Neuronal stem cell (in vitro differentiated cells): ENCODE results near the gene CEP70.

Experiments
- DNase-seq: peaks from one replicate; pipeline ENCODE4 v3.0.0-alpha.2; 2013; ENCODE audit warnings: low spot score
- H2AFZ ChIP-seq: one replicate; pipeline ENCODE4 v1.6.1; 2013; ENCODE audit warnings: mild to moderate bottlenecking, low read length, inconsistent platforms
- H2AK5ac ChIP-seq: 2 replicates; pipeline ENCODE4 v1.6.1; 2013; ENCODE audit warnings: low read depth, mild to moderate bottlenecking, inconsistent platforms, low read length, moderate library complexity, mixed read lengths
- H2BK120ac ChIP-seq: 2 replicates; pipeline ENCODE4 v1.6.1; 2013; ENCODE audit warnings: low read depth, mild to moderate bottlenecking, inconsistent platforms, low read length, moderate library complexity, mixed read lengths
- H2BK12ac ChIP-seq: one replicate; pipeline ENCODE4 v1.6.1; 2013; ENCODE audit warnings: low read length, inconsistent platforms
- H2BK15ac ChIP-seq: 2 replicates; pipeline ENCODE4 v1.6.1; 2013; ENCODE audit warnings: mild to moderate bottlenecking, low read length, inconsistent platforms, mixed read lengths
- H2BK5ac ChIP-seq: one replicate; pipeline ENCODE4 v1.6.1; 2013; ENCODE audit warnings: inconsistent platforms, mild to moderate bottlenecking, low read length, moderate library complexity
- H3K14ac ChIP-seq: one replicate; pipeline ENCODE4 v1.6.1; 2013; ENCODE audit warnings: low read length, inconsistent platforms
- H3K18ac ChIP-seq: 2 replicates; pipeline ENCODE4 v1.6.1; 2013; ENCODE audit warnings: low read length, inconsistent platforms
- H3K23ac ChIP-seq: 2 replicates; pipeline ENCODE4 v1.6.1; 2013; ENCODE audit warnings: low read depth, mild to moderate bottlenecking, mixed read lengths, low read length, inconsistent platforms; ENCODE audit not compliant: poor library complexity
- H3K27ac ChIP-seq: replicated peaks from 3 replicates; pipeline ENCODE4 v1.5.1; 2013; ENCODE audit warnings: low read length, inconsistent platforms
- H3K27me3 ChIP-seq, 3 experiments: 2 replicates each; pipeline ENCODE4 v1.6.1; 2013; ENCODE audit warnings: low read length in 3 of 3, mild to moderate bottlenecking in 2 of 3, inconsistent platforms in 1 of 3, low read depth in 1 of 3, mixed read lengths in 1 of 3, moderate library complexity in 1 of 3; ENCODE audit not compliant: control insufficient read depth in 3 of 3, insufficient read depth in 3 of 3
- H3K36me3 ChIP-seq, 2 donors: replicated peaks in 1 of 2; 2 replicates each; pipeline ENCODE4 v1.6.1; 2013; ENCODE audit warnings: low read length in 2 of 2; ENCODE audit not compliant: control insufficient read depth in 2 of 2, insufficient read depth in 2 of 2
- H3K4ac ChIP-seq: 2 replicates; pipeline ENCODE4 v1.6.1; 2013; ENCODE audit warnings: inconsistent platforms, mild to moderate bottlenecking, low read length, moderate library complexity
- H3K4me1 ChIP-seq, 2 donors: 1 replicate in 1 of 2; 2 replicates in 1 of 2; pipeline ENCODE4 v1.6.1; 2013; ENCODE audit warnings: low read length in 2 of 2, low read depth in 1 of 2; ENCODE audit not compliant: control insufficient read depth in 2 of 2, insufficient read depth in 1 of 2
- H3K4me2 ChIP-seq: one replicate; pipeline ENCODE4 v1.6.1; 2013; ENCODE audit warnings: mild to moderate bottlenecking, low read length, inconsistent platforms; ENCODE audit not compliant: insufficient read depth, poor library complexity, severe bottlenecking
- H3K4me3 ChIP-seq, 2 donors: 2 replicates each; pipeline ENCODE4 v1.5.1; 2013; ENCODE audit warnings: low read length in 2 of 2, mild to moderate bottlenecking in 2 of 2, inconsistent platforms in 1 of 2, moderate library complexity in 1 of 2
- H3K79me1 ChIP-seq: one replicate; pipeline ENCODE4 v1.6.1; 2013; ENCODE audit warnings: low read depth, mild to moderate bottlenecking, inconsistent platforms, low read length, moderate library complexity
- H3K9ac ChIP-seq: one replicate; pipeline ENCODE4 v1.6.1; 2013; ENCODE audit warnings: mild to moderate bottlenecking, low read depth, low read length, inconsistent platforms; ENCODE audit not compliant: poor library complexity
- H3K9me3 ChIP-seq, 2 donors: replicated peaks in 1 of 2; 2 replicates each; pipeline versions ENCODE3 to v1.6.1; 2013; ENCODE audit warnings: low read length in 2 of 2, mild to moderate bottlenecking in 2 of 2, inconsistent platforms in 1 of 2, low read depth in 1 of 2, mixed read lengths in 1 of 2, moderate library complexity in 1 of 2; ENCODE audit not compliant: control insufficient read depth in 2 of 2, insufficient read depth in 1 of 2
- H4K8ac ChIP-seq: one replicate; pipeline ENCODE4 v1.6.1; 2013; ENCODE audit warnings: low read depth, mild to moderate bottlenecking, inconsistent platforms, low read length, moderate library complexity
- H4K91ac ChIP-seq: one replicate; pipeline ENCODE4 v1.6.1; 2013; ENCODE audit warnings: low read length, low read depth, mild to moderate bottlenecking, inconsistent platforms; ENCODE audit not compliant: poor library complexity
- WGBS, 2 donors: extraction: QIAGEN DNeasy Blood & Tissue Kit; methylation state at CpG; one replicate each; pipeline ENCODE4 v1.1.7; 2013; ENCODE audit warnings: missing lambda C conversion rate in 2 of 2, mixed read lengths in 1 of 2; ENCODE audit not compliant: insufficient read length in 2 of 2, insufficient replicate concordance in 1 of 2; ENCODE audit errors: extremely low coverage in 2 of 2; 5-methylcytosine and 5-hydroxymethylcytosine counted together

The CEP70 gene

GRCh38 chr3:138470687-138471086 lies 123.4 kb downstream of the CEP70 start:
- H2BK120ac ChIP-seq, result no peak overlapping the region
- no peak overlapping the region for H3K4me3 ChIP-seq
- no peaks in the 10 kb centered on the region for H3K36me3 ChIP-seq
- no CpG with 5 or more reads among the region's 3 CpGs for WGBS, 2 donors
- H3K23ac ChIP-seq, result no peak overlapping the region
- no peak for DNase-seq
- no peaks in the 10 kb centered on the region for H3K79me1 ChIP-seq
- no peak overlapping the region for H2AK5ac ChIP-seq
- no peak overlapping the region for H2BK5ac ChIP-seq
- no peak overlapping the region for H2BK12ac ChIP-seq
- no peaks in the 10 kb centered on the region for H3K4me1 ChIP-seq
- no peak overlapping the region for H3K14ac ChIP-seq
- peaks cover 0 to 14% (median 0%) of the 10 kb centered on the region in 3 experiments for H3K27me3 ChIP-seq
- no peaks in the 10 kb centered on the region for H3K9me3 ChIP-seq
- no peak overlapping the region for H2BK15ac ChIP-seq
- no peak overlapping the region for H2AFZ ChIP-seq
- H4K91ac ChIP-seq, result no peak overlapping the region
- H3K27ac ChIP-seq, result no peak overlapping the region
- no peak overlapping the region for H3K4me2 ChIP-seq
- no peak overlapping the region for H3K4ac ChIP-seq
- H4K8ac ChIP-seq, result no peak overlapping the region
- H3K18ac ChIP-seq, result no peak overlapping the region
- no peak overlapping the region for H3K9ac ChIP-seq

- H3K14ac ChIP-seq, result no peak overlapping the region
- H2BK15ac ChIP-seq, result no peak overlapping the region
- H3K18ac ChIP-seq, result no peak overlapping the region
- no peak overlapping the region for H2BK12ac ChIP-seq
- no peaks in the 10 kb centered on the region for H3K9me3 ChIP-seq
- H3K36me3 ChIP-seq, result no peaks in the 10 kb centered on the region
- no peak overlapping the region for H2BK5ac ChIP-seq
- no peak overlapping the region for H2AFZ ChIP-seq
- H3K4me3 ChIP-seq, result no peak overlapping the region
- H3K27ac ChIP-seq, result no peak overlapping the region
- H2AK5ac ChIP-seq, result no peak overlapping the region
- no peak overlapping the region for H3K9ac ChIP-seq
- peaks cover 0 to 18% (median 0%) of the 10 kb centered on the region in 3 experiments for H3K27me3 ChIP-seq
- H3K4me2 ChIP-seq, result no peak overlapping the region
- H3K79me1 ChIP-seq, result no peaks in the 10 kb centered on the region
- H3K4ac ChIP-seq, result no peak overlapping the region
- H2BK120ac ChIP-seq, result no peak overlapping the region
- H3K23ac ChIP-seq, result no peak overlapping the region
- no peak for DNase-seq
- H3K4me1 ChIP-seq, result no peaks in the 10 kb centered on the region
- no peak overlapping the region for H4K91ac ChIP-seq
- no peak overlapping the region for H4K8ac ChIP-seq
- no CpG with 5 or more reads among the region's 6 CpGs for WGBS, 2 donors
Measured at GRCh38 chr3:138469874-138470273, 124.2 kb downstream of the CEP70 start.

- Histone ChIP-seq H3K27me3 (peaks cover 0 to 18% (median 0%) of the 10 kb centered on the region in 3 experiments), H3K9me3 (no peaks in the 10 kb centered on the region), H3K23ac (no peak overlapping the region), H4K8ac (no peak overlapping the region), H3K4me2 (no peak overlapping the region), H3K27ac (no peak overlapping the region), H3K4ac (no peak overlapping the region), H3K4me3 (no peak overlapping the region), H3K79me1 (no peaks in the 10 kb centered on the region), H2BK15ac (no peak overlapping the region), H3K14ac (no peak overlapping the region), H3K36me3 (no peaks in the 10 kb centered on the region), H3K4me1 (no peaks in the 10 kb centered on the region), H2AFZ (no peak overlapping the region), H2BK12ac (no peak overlapping the region), H2BK5ac (no peak overlapping the region), H2AK5ac (no peak overlapping the region), H3K18ac (no peak overlapping the region), H2BK120ac (no peak overlapping the region), H3K9ac (no peak overlapping the region), H4K91ac (no peak overlapping the region)
- no peak for DNase-seq
- WGBS, 2 donors, result no CpG with 5 or more reads among the region's 2 CpGs
Measured at GRCh38 chr3:138468886-138469285, 125.2 kb downstream of the CEP70 start.

- Histone ChIP-seq H3K36me3 (no peaks in the 10 kb centered on the region), H3K4ac (no peak overlapping the region), H3K18ac (no peak overlapping the region), H3K27me3 (peaks cover 0 to 18% (median 0%) of the 10 kb centered on the region in 3 experiments), H3K4me1 (no peaks in the 10 kb centered on the region), H3K4me2 (no peak overlapping the region), H3K9ac (no peak overlapping the region), H4K91ac (no peak overlapping the region), H2AK5ac (no peak overlapping the region), H4K8ac (no peak overlapping the region), H2BK120ac (no peak overlapping the region), H3K27ac (no peak overlapping the region), H2BK12ac (no peak overlapping the region), H3K79me1 (no peaks in the 10 kb centered on the region), H3K9me3 (no peaks in the 10 kb centered on the region), H3K14ac (no peak overlapping the region), H2AFZ (no peak overlapping the region), H3K4me3 (no peak overlapping the region), H2BK5ac (no peak overlapping the region), H3K23ac (no peak overlapping the region), H2BK15ac (no peak overlapping the region)
- no CpG with 5 or more reads among the region's 6 CpGs for WGBS, 2 donors
- no peak for DNase-seq
Measured at GRCh38 chr3:138468451-138468850, 125.6 kb downstream of the CEP70 start.
